ENCODE measurements around the gene FAM13A. TPM values are rescaled to one million over a fixed set of nuclear protein-coding genes. Genes with fewer than 3 reads are reported as not detected.

FAM13A gene
- polyA plus RNA-seq, 1 of the 3 experiments (the other 2 are of a cell fraction), result 0.67 TPM

- no peak for TF ChIP-seq GABPA (IDR thresholded peaks at IDR 0.05; ENCODE audit: low read depth)
- TF ChIP-seq, protein P1, sequence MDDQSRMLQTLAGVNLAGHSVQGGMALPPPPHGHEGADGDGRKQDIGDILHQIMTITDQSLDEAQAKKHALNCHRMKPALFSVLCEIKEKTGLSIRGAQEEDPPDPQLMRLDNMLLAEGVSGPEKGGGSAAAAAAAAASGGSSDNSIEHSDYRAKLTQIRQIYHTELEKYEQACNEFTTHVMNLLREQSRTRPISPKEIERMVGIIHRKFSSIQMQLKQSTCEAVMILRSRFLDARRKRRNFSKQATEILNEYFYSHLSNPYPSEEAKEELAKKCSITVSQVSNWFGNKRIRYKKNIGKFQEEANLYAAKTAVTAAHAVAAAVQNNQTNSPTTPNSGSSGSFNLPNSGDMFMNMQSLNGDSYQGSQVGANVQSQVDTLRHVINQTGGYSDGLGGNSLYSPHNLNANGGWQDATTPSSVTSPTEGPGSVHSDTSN (IDR thresholded peaks at IDR 0.05), result no peak
Observed at GRCh38 chr4:88788895-88789294, 268.1 kb downstream of the FAM13A start (continued).

DNA sequence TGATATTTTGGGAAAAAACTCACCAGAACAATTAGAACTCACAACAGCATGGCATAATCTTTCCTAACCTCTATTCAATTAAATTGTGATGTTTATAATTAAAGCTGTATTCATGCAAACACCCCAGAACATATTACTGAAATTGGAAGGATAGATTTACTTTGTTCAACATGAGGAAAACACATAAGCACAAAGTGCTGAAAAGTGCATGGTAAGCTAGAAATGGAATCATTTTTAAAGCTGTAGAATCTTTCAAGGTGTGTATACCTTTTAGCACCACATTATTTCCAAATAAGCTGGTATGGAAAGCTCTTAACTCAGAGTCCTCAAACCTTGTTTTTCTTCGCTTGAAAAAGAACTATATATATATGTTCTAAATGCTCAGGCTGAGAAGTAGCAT, 268.6 kb downstream of the FAM13A start:
- peaks cover 15% of the 10 kb centered on the region for H3F3A ChIP-seq (replicated peaks; ENCODE audit: insufficient read depth)
- no peaks in the 10 kb centered on the region for H3K27me3 ChIP-seq (ENCODE audit: insufficient read depth)
- POLR2A ChIA-PET, result no interaction called here
- peaks cover 0 to 3% of the 10 kb centered on the region in 2 experiments for H3K36me3 ChIP-seq (replicated peaks in 1 of 2; ENCODE audit: control insufficient read depth in 1 of 2, insufficient read depth in 2 of 2, low read length in 1 of 2)
- no peaks in the 10 kb centered on the region for H3K79me2 ChIP-seq (ENCODE audit: insufficient read depth)
- H2AFZ ChIP-seq (ENCODE audit: low read depth), result no peak overlapping the region
- H3K4me3 ChIP-seq (ENCODE audit: low read depth in 2 of 2, low read length in 1 of 2), result no peak overlapping the region
- CTCF ChIA-PET, result no interaction called here
- no peak for DNase-seq
- no peak overlapping the region for H3K4me2 ChIP-seq
- TF ChIP-seq EZH2phosphoT487 (IDR thresholded peaks at IDR 0.05; ENCODE audit: borderline replicate concordance, low read depth) (no peak), ELF1 (IDR thresholded peaks at IDR 0.05) (no peak), SMC3 (IDR thresholded peaks at IDR 0.05; ENCODE audit: low read depth, low read length) (no peak), FOXJ3 (CRISPR knock-in tag; IDR thresholded peaks at IDR 0.05) (no peak)
- TF ChIP-seq, protein P2, sequence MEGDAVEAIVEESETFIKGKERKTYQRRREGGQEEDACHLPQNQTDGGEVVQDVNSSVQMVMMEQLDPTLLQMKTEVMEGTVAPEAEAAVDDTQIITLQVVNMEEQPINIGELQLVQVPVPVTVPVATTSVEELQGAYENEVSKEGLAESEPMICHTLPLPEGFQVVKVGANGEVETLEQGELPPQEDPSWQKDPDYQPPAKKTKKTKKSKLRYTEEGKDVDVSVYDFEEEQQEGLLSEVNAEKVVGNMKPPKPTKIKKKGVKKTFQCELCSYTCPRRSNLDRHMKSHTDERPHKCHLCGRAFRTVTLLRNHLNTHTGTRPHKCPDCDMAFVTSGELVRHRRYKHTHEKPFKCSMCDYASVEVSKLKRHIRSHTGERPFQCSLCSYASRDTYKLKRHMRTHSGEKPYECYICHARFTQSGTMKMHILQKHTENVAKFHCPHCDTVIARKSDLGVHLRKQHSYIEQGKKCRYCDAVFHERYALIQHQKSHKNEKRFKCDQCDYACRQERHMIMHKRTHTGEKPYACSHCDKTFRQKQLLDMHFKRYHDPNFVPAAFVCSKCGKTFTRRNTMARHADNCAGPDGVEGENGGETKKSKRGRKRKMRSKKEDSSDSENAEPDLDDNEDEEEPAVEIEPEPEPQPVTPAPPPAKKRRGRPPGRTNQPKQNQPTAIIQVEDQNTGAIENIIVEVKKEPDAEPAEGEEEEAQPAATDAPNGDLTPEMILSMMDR (IDR thresholded peaks at IDR 0.05), result no peak
- H3K27ac ChIP-seq (ENCODE audit: low read depth in 2 of 2, low read length in 1 of 2), result no peak overlapping the region
- H3K9ac ChIP-seq, result no peak overlapping the region
- H3K9me2 ChIP-seq, result no peaks in the 10 kb centered on the region
- H4K20me1 ChIP-seq (ENCODE audit: insufficient read depth), result no peaks in the 10 kb centered on the region
- 0 out of 4 replicates have a peak, but pooled peaks cover 0 to 4% of the 10 kb centered on the region in 2 experiments for H3K4me1 ChIP-seq (ENCODE audit: control insufficient read depth in 1 of 2, insufficient read depth in 2 of 2, low read depth in 1 of 2, low read length in 1 of 2)
- WGBS (ENCODE audit: low lambda C conversion rate), result 83% methylated on average over 1 of the region's 1 CpG
- H3K9me3 ChIP-seq, result no peaks in the 10 kb centered on the region

GRCh38 chr4:88786011-88786410, 271.0 kb downstream of the FAM13A start:
- Histone ChIP-seq H3K9me2 (no peaks in the 10 kb centered on the region), H3K4me2 (no peak overlapping the region), H3K27me3 (ENCODE audit: insufficient read depth) (no peaks in the 10 kb centered on the region), H2AFZ (ENCODE audit: low read depth) (no peak overlapping the region), H3K9ac (no peak overlapping the region), H3K79me2 (ENCODE audit: insufficient read depth) (no peaks in the 10 kb centered on the region), H3K4me3 (ENCODE audit: low read depth in 2 of 2, low read length in 1 of 2) (no peak overlapping the region), H3K36me3 (replicated peaks in 1 of 2; ENCODE audit: control insufficient read depth in 1 of 2, insufficient read depth in 2 of 2, low read length in 1 of 2) (peaks cover 0 to 3% of the 10 kb centered on the region in 2 experiments), H3K9me3 (no peaks in the 10 kb centered on the region), H4K20me1 (ENCODE audit: insufficient read depth) (no peaks in the 10 kb centered on the region), H3K27ac (ENCODE audit: low read depth in 2 of 2, low read length in 1 of 2) (no peak overlapping the region), H3K4me1 (ENCODE audit: control insufficient read depth in 1 of 2, insufficient read depth in 2 of 2, low read depth in 1 of 2, low read length in 1 of 2) (no peaks in the 10 kb centered on the region), H3F3A (replicated peaks; ENCODE audit: insufficient read depth) (no peaks in the 10 kb centered on the region)
- ChIA-PET CTCF (interaction anchor here (1.5 to 2.8 kb wide), 2 partner anchors 32 to 79 kb away, joined by 3 to 8 read pairs; no protein-coding TSS in a partner anchor), POLR2A (no interaction called here)
- DNase-seq, result no peak
- TF ChIP-seq EP300 (IDR thresholded peaks at IDR 0.05; ENCODE audit: borderline replicate concordance in 1 of 2, low read depth in 1 of 2, low read length in 1 of 2) (no peak), JUND (IDR thresholded peaks at IDR 0.05) (no peak), GABPA (IDR thresholded peaks at IDR 0.05; ENCODE audit: low read depth) (no peak), MXI1 (IDR thresholded peaks at IDR 0.05; ENCODE audit: low read depth, low read length) (no peak), SMC3 (IDR thresholded peaks at IDR 0.05; ENCODE audit: low read depth, low read length) (no peak)
- TF ChIP-seq, protein P3, sequence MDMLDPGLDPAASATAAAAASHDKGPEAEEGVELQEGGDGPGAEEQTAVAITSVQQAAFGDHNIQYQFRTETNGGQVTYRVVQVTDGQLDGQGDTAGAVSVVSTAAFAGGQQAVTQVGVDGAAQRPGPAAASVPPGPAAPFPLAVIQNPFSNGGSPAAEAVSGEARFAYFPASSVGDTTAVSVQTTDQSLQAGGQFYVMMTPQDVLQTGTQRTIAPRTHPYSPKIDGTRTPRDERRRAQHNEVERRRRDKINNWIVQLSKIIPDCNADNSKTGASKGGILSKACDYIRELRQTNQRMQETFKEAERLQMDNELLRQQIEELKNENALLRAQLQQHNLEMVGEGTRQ (IDR thresholded peaks at IDR 0.05; ENCODE audit: borderline replicate concordance, low read depth, low read length), result no peak
- TF ChIP-seq, protein P4, sequence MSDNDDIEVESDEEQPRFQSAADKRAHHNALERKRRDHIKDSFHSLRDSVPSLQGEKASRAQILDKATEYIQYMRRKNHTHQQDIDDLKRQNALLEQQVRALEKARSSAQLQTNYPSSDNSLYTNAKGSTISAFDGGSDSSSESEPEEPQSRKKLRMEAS (IDR thresholded peaks at IDR 0.05; ENCODE audit: low read depth), result no peak
- 58% methylated on average over 1 of the region's 1 CpG for WGBS (ENCODE audit: low lambda C conversion rate)
